DOHH2 (cell line): Measurements from ENCODE around the gene EPB41L5.

Source experiments
- EZH2phosphoT487 ChIP-seq: fragments of 200-600 bp; sonication (generic); IDR thresholded peaks from 2 replicates; pipeline ENCODE4 v1.6.1; 2017; ENCODE audit warnings: borderline replicate concordance, mild to moderate bottlenecking, antibody characterized with exemption, low read length, moderate library complexity, mixed read lengths
- TF ChIP-seq, protein P1 (sequence below): fragments of 200-600 bp; sonication (generic); IDR thresholded peaks from one replicate; pipeline ENCODE4 v1.5.1; 2014; ENCODE audit warnings: antibody characterized with exemption, mild to moderate bottlenecking, low read depth, low read length; ENCODE audit not compliant: poor library complexity, severe bottlenecking

GRCh38 chr2:120105360-120105759 is 92.5 kb downstream of the EPB41L5 start:
- TF ChIP-seq, protein P1, sequence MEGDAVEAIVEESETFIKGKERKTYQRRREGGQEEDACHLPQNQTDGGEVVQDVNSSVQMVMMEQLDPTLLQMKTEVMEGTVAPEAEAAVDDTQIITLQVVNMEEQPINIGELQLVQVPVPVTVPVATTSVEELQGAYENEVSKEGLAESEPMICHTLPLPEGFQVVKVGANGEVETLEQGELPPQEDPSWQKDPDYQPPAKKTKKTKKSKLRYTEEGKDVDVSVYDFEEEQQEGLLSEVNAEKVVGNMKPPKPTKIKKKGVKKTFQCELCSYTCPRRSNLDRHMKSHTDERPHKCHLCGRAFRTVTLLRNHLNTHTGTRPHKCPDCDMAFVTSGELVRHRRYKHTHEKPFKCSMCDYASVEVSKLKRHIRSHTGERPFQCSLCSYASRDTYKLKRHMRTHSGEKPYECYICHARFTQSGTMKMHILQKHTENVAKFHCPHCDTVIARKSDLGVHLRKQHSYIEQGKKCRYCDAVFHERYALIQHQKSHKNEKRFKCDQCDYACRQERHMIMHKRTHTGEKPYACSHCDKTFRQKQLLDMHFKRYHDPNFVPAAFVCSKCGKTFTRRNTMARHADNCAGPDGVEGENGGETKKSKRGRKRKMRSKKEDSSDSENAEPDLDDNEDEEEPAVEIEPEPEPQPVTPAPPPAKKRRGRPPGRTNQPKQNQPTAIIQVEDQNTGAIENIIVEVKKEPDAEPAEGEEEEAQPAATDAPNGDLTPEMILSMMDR = no peak
- no peak for TF ChIP-seq EZH2phosphoT487
